HepG2 (cell line): ENCODE data around the gene PHOSPHO2. TPM values are rescaled to one million over a fixed set of nuclear protein-coding genes. Genes with fewer than 3 reads are reported as not detected.

Experiments
- ARID2 ChIP-seq: sonication (generic); formaldehyde crosslinking; IDR thresholded peaks from 2 replicates; pipeline ENCODE4 v1.8.1; 2022; ENCODE audit warnings: mild to moderate bottlenecking, missing genetic modification reagents, borderline replicate concordance
- ARNTL ChIP-seq: sonication (generic); formaldehyde crosslinking; IDR thresholded peaks from 2 replicates; pipeline ENCODE4 v1.4.0; 2020; ENCODE audit warnings: mild to moderate bottlenecking, missing genetic modification reagents
- HOXA5 ChIP-seq: sonication (generic); formaldehyde crosslinking; IDR thresholded peaks from 2 replicates; pipeline ENCODE4 v1.4.0; 2020; ENCODE audit warnings: missing genetic modification reagents
- MED13 ChIP-seq: sonication (generic); formaldehyde crosslinking; IDR thresholded peaks from 2 replicates; pipeline ENCODE4 v1.5.0; 2020; ENCODE audit warnings: missing genetic modification reagents
- ZBTB7A ChIP-seq: sonication (generic); formaldehyde crosslinking; IDR thresholded peaks from 2 replicates; pipeline ENCODE4 v1.8.0; 2022; ENCODE audit warnings: mild to moderate bottlenecking, missing genetic modification reagents
- ZNF674 ChIP-seq: sonication (generic); formaldehyde crosslinking; IDR thresholded peaks from 2 replicates; pipeline ENCODE4 v1.5.0; 2020; ENCODE audit warnings: low read depth, mild to moderate bottlenecking, missing genetic modification reagents
- ZNF766 ChIP-seq: sonication (generic); formaldehyde crosslinking; IDR thresholded peaks from 2 replicates; pipeline ENCODE4 v1.5.0; 2020; ENCODE audit warnings: missing genetic modification reagents, borderline replicate concordance
- ZNF777 ChIP-seq: sonication (generic); formaldehyde crosslinking; IDR thresholded peaks from 2 replicates; pipeline ENCODE4 v1.4.0; 2020; ENCODE audit warnings: missing genetic modification reagents
- polyA plus RNA-seq, 8 experiments: library from polyadenylated mRNA; depleted of rRNA in 3 of 8; stranded (reverse) in 7 of 8; unstranded in 1 of 8; fragments of >200 nt; fragmentation: Illumina TruSeq in 4 of 8; extraction: Trizol in 4 of 8; gene quantifications; 2 replicates each; pipeline versions ENCODE4 v1.2.1 to v1.2.3, GENCODE V29; 2011 to 2016; ENCODE audit warnings: low read depth in 4 of 8, missing spikeins in 1 of 8, mixed read lengths in 1 of 8; ENCODE audit not compliant: insufficient read depth in 1 of 8
- total RNA-seq, 5 experiments: library from RNA; depleted of rRNA; stranded (reverse); fragments of >200 nt; fragmentation: Illumina TruSeq; extraction: Trizol; gene quantifications; 2 replicates each; pipeline ENCODE4 v1.2.3, GENCODE V29; 2016; ENCODE audit warnings: low read depth in 1 of 5
- TF ChIP-seq, protein P1 (sequence below): IDR thresholded peaks from 2 replicates; pipeline ENCODE4 v1.6.1; 2016; ENCODE audit warnings: mild to moderate bottlenecking, missing biosample characterization, missing genetic modification reagents
- TF ChIP-seq, protein P2 (sequence below): sonication (generic); formaldehyde crosslinking; IDR thresholded peaks from 2 replicates; pipeline ENCODE4 v1.5.0; 2020; ENCODE audit warnings: mild to moderate bottlenecking, missing genetic modification reagents, borderline replicate concordance
- TF ChIP-seq, protein P3 (sequence below): sonication (generic); formaldehyde crosslinking; IDR thresholded peaks from 2 replicates; pipeline ENCODE4 v1.4.0; 2020; ENCODE audit warnings: mild to moderate bottlenecking, missing genetic modification reagents
- TF ChIP-seq, protein P4 (sequence below): sonication (generic); formaldehyde crosslinking; IDR thresholded peaks from 2 replicates; pipeline ENCODE4 v1.4.0; 2020; ENCODE audit warnings: missing genetic modification reagents, borderline replicate concordance
- TF ChIP-seq, protein P5 (sequence below): sonication (generic); formaldehyde crosslinking; IDR thresholded peaks from 2 replicates; pipeline ENCODE4 v1.4.0; 2020; ENCODE audit warnings: missing genetic modification reagents

The PHOSPHO2 gene
- total and polyA plus RNA-seq, 2 of the 13 experiments (the other 11 are each of a cell fraction or from before 2014, with no cell fraction given), result 6.1 to 11.4 TPM

DNA sequence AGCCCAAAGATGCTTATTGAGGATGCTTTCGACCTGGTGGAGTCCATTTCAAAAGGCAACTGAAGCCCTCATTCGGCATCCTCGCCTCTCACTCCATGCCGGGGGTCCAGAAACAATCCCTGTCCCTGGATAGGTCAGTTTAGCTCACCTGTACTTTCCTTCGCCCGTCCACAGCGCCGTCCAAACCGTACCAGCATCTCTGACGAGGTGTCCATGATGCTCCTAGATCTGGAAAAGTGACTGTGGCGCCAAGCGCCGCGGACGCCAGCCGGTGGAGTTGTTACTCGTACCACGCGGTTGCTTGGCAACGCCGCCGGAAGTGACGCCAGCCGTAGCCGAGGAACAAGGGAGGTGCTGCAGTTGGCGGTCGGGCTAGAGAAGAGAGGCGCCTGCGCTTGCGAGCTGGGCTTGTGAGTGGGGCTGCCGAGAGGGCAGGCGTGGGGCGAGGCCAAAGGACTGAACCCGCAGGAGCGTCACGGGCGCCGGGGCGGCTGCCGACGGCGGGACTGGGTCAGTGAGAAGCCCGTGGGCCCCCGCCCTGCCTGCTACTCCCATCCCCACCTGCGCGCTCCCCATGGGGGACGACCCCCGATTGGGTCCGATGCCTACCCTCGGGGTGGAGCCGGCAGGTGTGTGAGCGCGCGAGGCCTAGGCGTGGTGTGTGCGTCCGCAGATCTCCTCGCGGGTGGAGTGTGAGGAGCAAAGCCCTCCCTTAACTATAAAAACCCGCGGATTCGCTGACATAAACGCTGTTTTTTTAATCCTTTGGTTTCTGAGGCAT lies at the start of gene PHOSPHO2, which contains the start of gene CFAP210 (continued):
- peak; percentile 77; the same call in 1 of the 2 replicates for TF ChIP-seq ZNF766 (CRISPR knock-in tag)
- TF ChIP-seq MED13 (CRISPR knock-in tag), result no peak; the same call in 1 of the 2 replicates
- TF ChIP-seq, protein P1, sequence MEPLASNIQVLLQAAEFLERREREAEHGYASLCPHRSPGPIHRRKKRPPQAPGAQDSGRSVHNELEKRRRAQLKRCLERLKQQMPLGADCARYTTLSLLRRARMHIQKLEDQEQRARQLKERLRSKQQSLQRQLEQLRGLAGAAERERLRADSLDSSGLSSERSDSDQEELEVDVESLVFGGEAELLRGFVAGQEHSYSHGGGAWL (CRISPR knock-in tag), result peak; percentile 92
- peak; percentile 92 for TF ChIP-seq ARID2 (CRISPR knock-in tag)
- TF ChIP-seq, protein P2, sequence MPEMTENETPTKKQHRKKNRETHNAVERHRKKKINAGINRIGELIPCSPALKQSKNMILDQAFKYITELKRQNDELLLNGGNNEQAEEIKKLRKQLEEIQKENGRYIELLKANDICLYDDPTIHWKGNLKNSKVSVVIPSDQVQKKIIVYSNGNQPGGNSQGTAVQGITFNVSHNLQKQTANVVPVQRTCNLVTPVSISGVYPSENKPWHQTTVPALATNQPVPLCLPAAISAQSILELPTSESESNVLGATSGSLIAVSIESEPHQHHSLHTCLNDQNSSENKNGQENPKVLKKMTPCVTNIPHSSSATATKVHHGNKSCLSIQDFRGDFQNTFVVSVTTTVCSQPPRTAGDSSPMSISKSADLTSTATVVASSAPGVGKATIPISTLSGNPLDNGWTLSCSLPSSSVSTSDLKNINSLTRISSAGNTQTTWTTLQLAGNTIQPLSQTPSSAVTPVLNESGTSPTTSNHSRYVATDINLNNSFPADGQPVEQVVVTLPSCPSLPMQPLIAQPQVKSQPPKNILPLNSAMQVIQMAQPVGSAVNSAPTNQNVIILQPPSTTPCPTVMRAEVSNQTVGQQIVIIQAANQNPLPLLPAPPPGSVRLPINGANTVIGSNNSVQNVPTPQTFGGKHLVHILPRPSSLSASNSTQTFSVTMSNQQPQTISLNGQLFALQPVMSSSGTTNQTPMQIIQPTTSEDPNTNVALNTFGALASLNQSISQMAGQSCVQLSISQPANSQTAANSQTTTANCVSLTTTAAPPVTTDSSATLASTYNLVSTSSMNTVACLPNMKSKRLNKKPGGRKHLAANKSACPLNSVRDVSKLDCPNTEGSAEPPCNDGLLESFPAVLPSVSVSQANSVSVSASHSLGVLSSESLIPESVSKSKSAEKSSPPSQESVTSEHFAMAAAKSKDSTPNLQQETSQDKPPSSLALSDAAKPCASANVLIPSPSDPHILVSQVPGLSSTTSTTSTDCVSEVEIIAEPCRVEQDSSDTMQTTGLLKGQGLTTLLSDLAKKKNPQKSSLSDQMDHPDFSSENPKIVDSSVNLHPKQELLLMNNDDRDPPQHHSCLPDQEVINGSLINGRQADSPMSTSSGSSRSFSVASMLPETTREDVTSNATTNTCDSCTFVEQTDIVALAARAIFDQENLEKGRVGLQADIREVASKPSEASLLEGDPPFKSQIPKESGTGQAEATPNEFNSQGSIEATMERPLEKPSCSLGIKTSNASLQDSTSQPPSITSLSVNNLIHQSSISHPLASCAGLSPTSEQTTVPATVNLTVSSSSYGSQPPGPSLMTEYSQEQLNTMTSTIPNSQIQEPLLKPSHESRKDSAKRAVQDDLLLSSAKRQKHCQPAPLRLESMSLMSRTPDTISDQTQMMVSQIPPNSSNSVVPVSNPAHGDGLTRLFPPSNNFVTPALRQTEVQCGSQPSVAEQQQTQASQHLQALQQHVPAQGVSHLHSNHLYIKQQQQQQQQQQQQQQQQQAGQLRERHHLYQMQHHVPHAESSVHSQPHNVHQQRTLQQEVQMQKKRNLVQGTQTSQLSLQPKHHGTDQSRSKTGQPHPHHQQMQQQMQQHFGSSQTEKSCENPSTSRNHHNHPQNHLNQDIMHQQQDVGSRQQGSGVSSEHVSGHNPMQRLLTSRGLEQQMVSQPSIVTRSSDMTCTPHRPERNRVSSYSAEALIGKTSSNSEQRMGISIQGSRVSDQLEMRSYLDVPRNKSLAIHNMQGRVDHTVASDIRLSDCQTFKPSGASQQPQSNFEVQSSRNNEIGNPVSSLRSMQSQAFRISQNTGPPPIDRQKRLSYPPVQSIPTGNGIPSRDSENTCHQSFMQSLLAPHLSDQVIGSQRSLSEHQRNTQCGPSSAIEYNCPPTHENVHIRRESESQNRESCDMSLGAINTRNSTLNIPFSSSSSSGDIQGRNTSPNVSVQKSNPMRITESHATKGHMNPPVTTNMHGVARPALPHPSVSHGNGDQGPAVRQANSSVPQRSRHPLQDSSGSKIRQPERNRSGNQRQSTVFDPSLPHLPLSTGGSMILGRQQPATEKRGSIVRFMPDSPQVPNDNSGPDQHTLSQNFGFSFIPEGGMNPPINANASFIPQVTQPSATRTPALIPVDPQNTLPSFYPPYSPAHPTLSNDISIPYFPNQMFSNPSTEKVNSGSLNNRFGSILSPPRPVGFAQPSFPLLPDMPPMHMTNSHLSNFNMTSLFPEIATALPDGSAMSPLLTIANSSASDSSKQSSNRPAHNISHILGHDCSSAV (CRISPR knock-in tag), result no peak
- TF ChIP-seq ZBTB7A (CRISPR knock-in tag), result peak; percentile 90
- TF ChIP-seq ARNTL, result no peak
- TF ChIP-seq ZNF777, result peak; percentile 79
- TF ChIP-seq, protein P3, sequence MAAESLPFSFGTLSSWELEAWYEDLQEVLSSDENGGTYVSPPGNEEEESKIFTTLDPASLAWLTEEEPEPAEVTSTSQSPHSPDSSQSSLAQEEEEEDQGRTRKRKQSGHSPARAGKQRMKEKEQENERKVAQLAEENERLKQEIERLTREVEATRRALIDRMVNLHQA (CRISPR knock-in tag), result no peak
- peak; percentile 98 for TF ChIP-seq HOXA5 (CRISPR knock-in tag)
- TF ChIP-seq, protein P4, sequence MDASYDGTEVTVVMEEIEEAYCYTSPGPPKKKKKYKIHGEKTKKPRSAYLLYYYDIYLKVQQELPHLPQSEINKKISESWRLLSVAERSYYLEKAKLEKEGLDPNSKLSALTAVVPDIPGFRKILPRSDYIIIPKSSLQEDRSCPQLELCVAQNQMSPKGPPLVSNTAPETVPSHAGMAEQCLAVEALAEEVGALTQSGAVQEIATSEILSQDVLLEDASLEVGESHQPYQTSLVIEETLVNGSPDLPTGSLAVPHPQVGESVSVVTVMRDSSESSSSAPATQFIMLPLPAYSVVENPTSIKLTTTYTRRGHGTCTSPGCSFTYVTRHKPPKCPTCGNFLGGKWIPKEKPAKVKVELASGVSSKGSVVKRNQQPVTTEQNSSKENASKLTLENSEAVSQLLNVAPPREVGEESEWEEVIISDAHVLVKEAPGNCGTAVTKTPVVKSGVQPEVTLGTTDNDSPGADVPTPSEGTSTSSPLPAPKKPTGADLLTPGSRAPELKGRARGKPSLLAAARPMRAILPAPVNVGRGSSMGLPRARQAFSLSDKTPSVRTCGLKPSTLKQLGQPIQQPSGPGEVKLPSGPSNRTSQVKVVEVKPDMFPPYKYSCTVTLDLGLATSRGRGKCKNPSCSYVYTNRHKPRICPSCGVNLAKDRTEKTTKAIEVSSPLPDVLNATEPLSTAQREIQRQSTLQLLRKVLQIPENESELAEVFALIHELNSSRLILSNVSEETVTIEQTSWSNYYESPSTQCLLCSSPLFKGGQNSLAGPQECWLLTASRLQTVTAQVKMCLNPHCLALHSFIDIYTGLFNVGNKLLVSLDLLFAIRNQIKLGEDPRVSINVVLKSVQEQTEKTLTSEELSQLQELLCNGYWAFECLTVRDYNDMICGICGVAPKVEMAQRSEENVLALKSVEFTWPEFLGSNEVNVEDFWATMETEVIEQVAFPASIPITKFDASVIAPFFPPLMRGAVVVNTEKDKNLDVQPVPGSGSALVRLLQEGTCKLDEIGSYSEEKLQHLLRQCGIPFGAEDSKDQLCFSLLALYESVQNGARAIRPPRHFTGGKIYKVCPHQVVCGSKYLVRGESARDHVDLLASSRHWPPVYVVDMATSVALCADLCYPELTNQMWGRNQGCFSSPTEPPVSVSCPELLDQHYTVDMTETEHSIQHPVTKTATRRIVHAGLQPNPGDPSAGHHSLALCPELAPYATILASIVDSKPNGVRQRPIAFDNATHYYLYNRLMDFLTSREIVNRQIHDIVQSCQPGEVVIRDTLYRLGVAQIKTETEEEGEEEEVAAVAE, result peak; percentile 93; the same call in 1 of the 2 replicates
- 0 out of 2 replicates have a peak, but pooled peaks have one; percentile 40 for TF ChIP-seq ZNF674 (CRISPR knock-in tag)
- TF ChIP-seq, protein P5, sequence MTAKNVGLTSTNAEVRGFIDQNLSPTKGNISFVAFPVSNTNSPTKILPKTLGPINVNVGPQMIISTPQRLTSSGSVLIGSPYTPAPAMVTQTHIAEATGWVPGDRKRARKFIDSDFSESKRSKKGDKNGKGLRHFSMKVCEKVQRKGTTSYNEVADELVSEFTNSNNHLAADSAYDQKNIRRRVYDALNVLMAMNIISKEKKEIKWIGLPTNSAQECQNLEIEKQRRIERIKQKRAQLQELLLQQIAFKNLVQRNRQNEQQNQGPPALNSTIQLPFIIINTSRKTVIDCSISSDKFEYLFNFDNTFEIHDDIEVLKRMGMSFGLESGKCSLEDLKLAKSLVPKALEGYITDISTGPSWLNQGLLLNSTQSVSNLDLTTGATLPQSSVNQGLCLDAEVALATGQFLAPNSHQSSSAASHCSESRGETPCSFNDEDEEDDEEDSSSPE, result peak; percentile 88
